ENCODE results near the gene ALK.

DNA sequence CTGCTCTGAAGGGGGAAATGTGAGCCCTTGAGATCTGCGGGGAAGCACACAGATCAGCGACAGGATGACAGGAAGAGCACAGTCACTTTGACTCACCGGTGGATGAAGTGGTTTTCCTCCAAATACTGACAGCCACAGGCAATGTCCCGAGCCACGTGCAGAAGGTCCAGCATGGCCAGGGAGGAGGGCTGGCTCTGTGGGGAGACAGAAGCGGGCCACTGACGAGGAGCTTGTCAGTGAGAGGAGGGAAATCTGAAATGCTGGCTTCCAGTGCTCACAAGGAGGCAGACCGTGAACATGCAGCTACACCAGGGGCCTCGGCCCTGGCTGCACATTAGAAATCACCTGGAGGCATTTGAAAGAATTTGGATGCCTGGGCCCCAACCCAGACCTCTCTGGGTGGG lies 707.5 kb downstream of the ALK start:
- no peak for TF ChIP-seq POLR2A (IDR thresholded peaks at IDR 0.05)
- no peak for TF ChIP-seq CTCF (IDR thresholded peaks at IDR 0.05)
